Activated CD4-positive, alpha-beta memory T cell treated with anti-CD3 and anti-CD28 coated beads for 36 hours (primary cell): ENCODE measurements around the gene SLC4A2. TPM values are rescaled to one million over a fixed set of nuclear protein-coding genes. Genes with fewer than 3 reads are reported as not detected.

Experiments used
- CTCF ChIA-PET: fragments of 350-600 bp; sonication (Branson Sonifier 250); formaldehyde crosslinking; loops from one replicate; lab custom pipeline; 2021; ENCODE audit warnings: antibody characterized with exemption, inconsistent platforms; lab: Charles Lee
- POLR2A ChIA-PET: fragments of 350-600 bp; sonication (Branson Sonifier 250); formaldehyde crosslinking; loops from one replicate; lab custom pipeline; 2021; ENCODE audit warnings: antibody characterized with exemption; lab: Charles Lee
- DNase-seq: peaks from one replicate; pipeline ENCODE4 v3.0.0-alpha.2; 2020
- H3K27ac Mint-ChIP-seq: one replicate; pipeline ENCODE4 v1.8.0; 2021; ENCODE audit warnings: mixed read lengths
- H3K27me3 Mint-ChIP-seq: one replicate; pipeline ENCODE4 v1.8.0; 2021; ENCODE audit warnings: mixed read lengths
- H3K36me3 Mint-ChIP-seq: one replicate; pipeline ENCODE4 v1.8.0; 2021; ENCODE audit warnings: mixed read lengths
- H3K4me1 Mint-ChIP-seq: one replicate; pipeline ENCODE4 v1.8.0; 2021; ENCODE audit warnings: low read depth, mixed read lengths
- H3K4me3 Mint-ChIP-seq: one replicate; pipeline ENCODE4 v1.8.0; 2021; ENCODE audit warnings: mild to moderate bottlenecking, mixed read lengths
- H3K9me3 Mint-ChIP-seq: one replicate; pipeline ENCODE4 v1.8.0; 2021; ENCODE audit warnings: mixed read lengths
- intact Hi-C: fragments of 100-400 bp; cut with micrococcal nuclease; formaldehyde crosslinking; loops from one replicate; pipeline ENCODE4 v1.15.1; 2023
- total RNA-seq, 2 experiments: library from RNA; stranded (reverse); gene quantifications; one replicate each; pipeline ENCODE4 v1.2.3, GENCODE V29; 2021

SLC4A2 gene
- total RNA-seq, 2 experiments from 2014 or later: 46.7 to 50.5 TPM

DNA sequence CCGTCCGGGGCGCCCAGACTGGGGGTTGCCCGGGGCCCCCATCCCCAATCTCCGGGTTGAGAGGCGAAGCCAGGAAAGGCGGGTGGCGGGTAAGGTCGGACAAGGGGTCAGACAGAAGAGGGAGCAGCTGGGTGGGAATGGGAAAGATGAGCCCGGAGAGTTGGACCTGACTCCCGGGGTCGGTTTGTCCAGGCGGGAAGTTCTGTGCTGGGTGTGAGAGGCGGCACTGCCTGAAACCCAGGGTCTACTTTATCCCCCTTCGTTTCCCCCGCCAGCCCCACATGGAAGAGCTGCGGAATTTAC lies 675 bp downstream of the SLC4A2 start:
- ChIA-PET CTCF (interaction anchor here (0.8 to 1.9 kb wide), 8 partner anchors 9 to 64 kb away, joined by 3 to 13 read pairs (median 4); partner anchors contain the start of gene ABCB8), POLR2A (interaction anchor here (0.8 to 2.1 kb wide), 3 partner anchors 11 to 49 kb away, joined by 3 to 5 read pairs (median 4); no protein-coding TSS in a partner anchor)
- Mint-ChIP-seq H3K9me3 (no peaks in the 10 kb centered on the region), H3K27ac (peak overlapping the region; percentile 28), H3K4me1 (peaks cover 25% of the 10 kb centered on the region), H3K36me3 (no peaks in the 10 kb centered on the region), H3K4me3 (peak overlapping the region; percentile 89), H3K27me3 (no peaks in the 10 kb centered on the region)
- DNase-seq: no peak
- intact Hi-C loops: no loop called here

DNA sequence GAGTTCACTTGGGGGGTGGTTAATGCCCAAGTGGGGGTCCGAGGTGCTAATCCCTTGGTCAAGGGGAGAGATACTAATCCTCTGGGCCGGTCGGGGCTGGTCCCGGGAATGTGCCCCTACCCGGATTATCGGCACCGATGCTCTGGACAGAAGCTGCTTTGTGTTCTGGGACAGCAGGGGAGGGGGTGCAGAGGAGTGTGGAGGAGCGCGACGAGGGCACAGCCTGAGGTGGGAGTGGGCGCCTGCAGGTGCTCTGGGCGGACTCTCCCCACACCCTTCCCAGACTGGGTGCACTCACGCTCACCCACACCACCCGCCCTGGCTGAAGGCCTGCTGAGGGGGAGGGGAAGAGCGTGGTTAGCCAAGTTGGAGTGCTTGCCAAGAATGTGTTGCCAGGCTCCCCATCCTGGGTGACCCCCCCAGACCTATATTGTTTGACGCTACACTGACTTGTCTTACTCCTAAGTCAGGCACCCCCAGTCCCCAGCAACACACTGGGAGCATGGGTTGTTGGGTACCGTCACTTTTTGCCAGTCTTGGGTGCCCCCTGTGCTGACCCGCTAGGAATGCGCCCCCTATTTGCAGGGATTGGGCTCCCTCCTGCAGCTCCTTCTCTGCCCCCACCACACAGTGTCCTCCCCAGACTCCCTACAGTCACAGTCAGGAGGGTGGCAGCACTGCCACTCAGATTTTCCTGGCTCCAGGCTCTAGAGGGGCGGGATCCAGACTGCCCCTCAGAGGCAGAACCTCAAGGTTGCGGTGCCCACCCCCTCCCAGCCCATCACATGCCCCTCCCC lies 1.2 kb downstream of the SLC4A2 start:
- H3K4me1 Mint-ChIP-seq: peaks cover 25% of the 10 kb centered on the region
- H3K9me3 Mint-ChIP-seq: no peaks in the 10 kb centered on the region
- no peak overlapping the region for H3K27ac Mint-ChIP-seq
- CTCF ChIA-PET: interaction anchor here (0.8 to 1.9 kb wide), 8 partner anchors 10 to 64 kb away, joined by 3 to 13 read pairs (median 4); partner anchors contain the start of gene ABCB8
- DNase-seq: peak; percentile 38
- H3K27me3 Mint-ChIP-seq: no peaks in the 10 kb centered on the region
- H3K4me3 Mint-ChIP-seq: peak overlapping the region; percentile 89
- intact Hi-C loops: no loop called here
- POLR2A ChIA-PET: interaction anchor here (0.7 to 2.1 kb wide), 5 partner anchors 11 to 50 kb away, joined by 3 to 5 read pairs (median 3); partner anchors contain the start of gene TMUB1
- peaks cover 5% of the 10 kb centered on the region for H3K36me3 Mint-ChIP-seq

DNA sequence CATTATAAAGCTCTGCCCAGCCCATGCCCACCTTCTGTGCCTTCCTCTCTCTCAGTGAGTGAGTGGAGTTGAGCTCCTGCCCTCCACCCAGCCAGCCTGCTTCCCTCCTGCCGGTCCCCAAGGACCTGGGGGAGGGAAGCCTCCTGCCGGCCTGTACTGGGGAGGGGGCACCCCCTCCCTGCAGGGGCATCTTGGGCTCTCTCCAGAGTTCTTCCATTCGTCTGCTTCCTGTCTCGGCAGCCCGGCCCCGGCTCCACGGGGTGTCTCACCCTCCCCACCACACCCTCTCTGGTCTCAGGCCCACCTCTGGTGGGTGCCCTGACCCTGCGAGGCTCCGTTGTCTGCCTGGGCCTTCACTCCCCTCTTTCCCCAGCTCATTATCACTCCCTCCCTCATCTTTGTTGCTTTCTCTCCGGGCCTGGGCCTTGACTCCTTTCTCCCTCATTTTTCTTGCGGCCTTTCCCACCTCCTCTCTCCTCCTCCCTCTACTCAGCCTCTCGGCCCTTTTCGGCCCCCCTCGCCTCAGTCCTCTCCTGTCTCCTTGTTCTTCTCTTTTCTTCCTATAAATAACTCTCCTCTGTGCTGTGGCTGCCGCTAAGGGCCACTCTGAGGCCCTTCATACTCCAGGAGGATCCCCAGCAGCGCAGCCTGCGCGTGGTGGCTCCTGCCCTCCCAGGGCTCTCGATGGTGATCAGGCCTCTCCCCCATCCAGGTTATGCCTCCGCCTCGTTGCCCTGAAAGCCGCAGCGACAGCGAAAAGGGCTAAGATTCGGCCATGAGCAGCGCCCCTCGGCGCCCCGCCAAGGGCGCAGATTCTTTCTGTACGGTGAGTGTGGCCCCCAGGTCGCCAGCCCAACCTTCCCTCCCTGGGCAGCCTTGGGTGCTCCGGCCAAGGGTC lies 2.1 kb downstream of the SLC4A2 start:
- ChIA-PET POLR2A (interaction anchor here (0.7 to 1.5 kb wide), 3 partner anchors 10 to 22 kb away, joined by 3 to 4 read pairs (median 3); partner anchors contain the start of gene TMUB1), CTCF (interaction anchor here (1.7 kb wide), 3 partner anchors 33 to 63 kb away, joined by 7 to 13 read pairs (median 7); partner anchors contain the start of gene ABCB8)
- H3K27ac Mint-ChIP-seq: no peak overlapping the region

DNA sequence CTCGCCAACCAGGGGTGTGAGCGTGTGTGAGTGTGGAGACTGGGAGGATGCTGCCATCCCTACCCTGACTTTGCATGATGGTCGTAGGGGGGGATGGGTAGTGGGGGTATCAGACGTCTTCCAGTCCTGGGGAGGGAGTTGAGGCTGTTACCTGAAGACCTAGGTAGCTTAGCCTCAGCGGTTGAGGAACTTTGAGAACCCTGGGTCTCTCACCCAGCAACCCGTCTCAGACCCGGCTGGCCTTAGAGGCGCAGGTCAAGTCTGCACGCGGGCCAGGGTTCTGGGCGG lies 2.7 kb downstream of the SLC4A2 start:
- Mint-ChIP-seq H3K27me3 (no peaks in the 10 kb centered on the region), H3K27ac (no peak overlapping the region), H3K4me3 (no peak overlapping the region), H3K9me3 (no peaks in the 10 kb centered on the region), H3K36me3 (peaks cover 6% of the 10 kb centered on the region), H3K4me1 (peaks cover 19% of the 10 kb centered on the region)
- no peak for DNase-seq
- ChIA-PET POLR2A (no interaction called here), CTCF (interaction anchor here (1.3 kb wide), 1 partner anchor 34 kb away, joined by 3 read pairs; the partner anchor contains the start of gene ABCB8)
- intact Hi-C loops: no loop called here

More for the DNA sequence above, 2.1 kb downstream of the SLC4A2 start:
- intact Hi-C loops: no loop called here
- Mint-ChIP-seq H3K4me3 (peak overlapping the region; percentile 89), H3K9me3 (no peaks in the 10 kb centered on the region), H3K36me3 (peaks cover 6% of the 10 kb centered on the region), H3K27me3 (no peaks in the 10 kb centered on the region), H3K4me1 (peaks cover 25% of the 10 kb centered on the region)
- no peak for DNase-seq

DNA sequence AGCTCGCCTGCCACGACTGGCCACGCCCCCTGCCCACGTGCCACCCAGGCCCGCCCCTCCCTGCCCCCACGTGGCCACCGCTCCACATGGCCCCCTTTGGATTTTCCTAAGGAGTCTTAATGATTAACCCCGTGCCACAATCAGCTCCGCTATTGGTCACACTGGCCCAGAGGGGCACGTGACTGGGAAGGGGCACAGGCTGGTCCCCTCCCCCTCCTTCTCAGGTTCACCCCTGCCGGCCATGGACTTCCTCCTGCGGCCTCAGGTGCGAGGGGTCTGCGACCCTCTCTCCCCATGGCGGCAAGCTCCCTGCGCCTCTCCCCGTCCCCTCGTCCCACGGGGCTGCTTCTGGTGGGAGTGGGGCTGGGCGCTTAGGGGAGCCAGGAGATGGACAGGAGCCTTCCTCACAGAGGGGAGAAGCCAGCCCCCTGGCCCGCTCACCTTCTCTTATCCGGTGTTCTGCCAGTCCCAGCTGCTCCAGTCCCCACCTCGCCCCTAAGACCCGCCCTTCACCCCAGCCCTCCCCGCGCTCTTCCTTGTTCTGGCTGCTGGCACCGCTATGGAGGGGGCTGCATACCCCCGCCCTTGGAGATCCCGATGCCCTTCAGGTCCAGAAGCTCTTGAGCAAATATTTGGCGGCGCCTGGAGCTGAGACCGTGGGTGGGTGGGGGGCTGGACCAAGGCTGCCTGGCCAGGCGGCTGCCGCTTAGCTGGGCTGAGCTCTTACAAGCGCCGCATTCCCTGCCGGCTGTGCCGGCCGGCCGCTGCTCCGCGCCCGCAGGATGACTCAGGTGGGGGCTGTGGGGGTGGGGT lies 3.2 kb downstream of the SLC4A2 start:
- ChIA-PET CTCF (interaction anchor here (0.8 to 1.3 kb wide), 2 partner anchors 34 to 78 kb away, joined by 3 read pairs; partner anchors contain the start of gene ABCB8), POLR2A (interaction anchor here (0.6 kb wide), 1 partner anchor 316 kb away, joined by 5 read pairs; no protein-coding TSS in a partner anchor)
- intact Hi-C loops: no loop called here
- Mint-ChIP-seq H3K9me3 (no peaks in the 10 kb centered on the region), H3K36me3 (peaks cover 9% of the 10 kb centered on the region), H3K27me3 (no peaks in the 10 kb centered on the region), H3K4me1 (peaks cover 15% of the 10 kb centered on the region), H3K4me3 (no peak overlapping the region), H3K27ac (no peak overlapping the region)
- DNase-seq: no peak

DNA sequence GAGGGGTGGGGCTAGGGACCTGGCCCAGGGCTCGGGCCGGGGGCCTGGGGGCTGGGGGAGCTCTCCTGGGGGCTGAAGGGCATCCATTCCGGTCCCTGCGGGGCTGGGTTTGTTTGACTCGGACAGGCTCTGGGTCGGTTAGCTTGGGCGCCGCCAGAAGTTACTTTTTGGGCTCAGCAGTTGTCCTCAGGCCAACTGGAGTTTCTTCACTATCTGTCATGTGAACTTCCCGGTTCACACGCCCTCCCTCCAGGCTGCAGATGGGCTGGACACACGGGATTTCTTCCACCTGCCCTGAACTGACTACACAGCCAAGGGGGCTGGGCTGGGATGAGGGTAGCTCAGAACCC lies 3.8 kb downstream of the SLC4A2 start:
- Mint-ChIP-seq H3K9me3 (no peaks in the 10 kb centered on the region), H3K4me1 (peaks cover 15% of the 10 kb centered on the region), H3K36me3 (peaks cover 11% of the 10 kb centered on the region), H3K4me3 (no peak overlapping the region), H3K27ac (no peak overlapping the region), H3K27me3 (no peaks in the 10 kb centered on the region)
- ChIA-PET CTCF (interaction anchor here (0.8 to 1.3 kb wide), 2 partner anchors 35 to 79 kb away, joined by 3 read pairs; partner anchors contain the start of gene ABCB8), POLR2A (interaction anchor here (0.6 kb wide), 1 partner anchor 315 kb away, joined by 5 read pairs; no protein-coding TSS in a partner anchor)
- intact Hi-C loops: no loop called here
- DNase-seq: no peak

DNA sequence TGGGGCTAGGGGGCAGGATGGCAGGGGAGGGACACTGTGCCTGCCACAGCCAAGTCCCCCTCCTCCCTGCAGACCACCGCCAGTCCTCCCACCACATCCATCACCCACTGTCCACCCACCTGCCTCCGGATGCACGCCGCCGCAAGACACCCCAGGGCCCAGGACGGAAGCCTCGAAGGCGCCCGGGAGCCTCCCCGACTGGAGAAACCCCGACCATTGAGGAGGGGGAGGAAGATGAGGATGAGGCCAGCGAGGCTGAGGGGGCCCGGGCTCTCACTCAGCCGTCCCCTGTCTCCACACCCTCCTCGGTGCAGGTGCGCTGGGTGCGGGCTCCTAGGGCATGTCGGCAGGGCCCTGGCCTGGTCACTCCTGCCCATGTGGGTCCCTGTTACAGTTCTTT lies 5.1 kb downstream of the SLC4A2 start:
- no peak overlapping the region for H3K27ac Mint-ChIP-seq

DNA sequence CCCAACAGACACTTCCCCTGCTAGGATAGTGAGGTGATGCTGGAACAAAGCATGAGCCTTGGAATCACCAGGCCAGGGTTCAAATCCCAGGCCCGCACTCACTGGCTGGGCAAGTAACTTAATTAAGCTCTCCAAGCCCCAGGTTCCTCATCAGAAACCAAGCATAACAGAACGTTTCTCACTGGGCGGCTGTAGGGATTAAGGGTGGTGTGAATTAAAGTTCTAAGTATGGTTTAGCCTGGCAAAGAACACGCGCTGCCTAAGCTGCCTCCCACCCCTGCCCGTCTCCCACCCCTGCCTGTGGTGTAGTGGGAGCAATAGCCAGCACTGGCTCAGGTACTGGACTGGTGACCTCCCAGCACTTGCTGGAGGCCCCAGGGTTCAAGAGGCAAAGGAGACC lies 5.6 kb downstream of the SLC4A2 start:
- H3K4me3 Mint-ChIP-seq: no peak overlapping the region
- ChIA-PET CTCF (no interaction called here), POLR2A (no interaction called here)
- no peak for DNase-seq
- no peaks in the 10 kb centered on the region for H3K9me3 Mint-ChIP-seq
- H3K27me3 Mint-ChIP-seq: no peaks in the 10 kb centered on the region
- H3K36me3 Mint-ChIP-seq: peaks cover 17% of the 10 kb centered on the region
- intact Hi-C loops: no loop called here
- H3K4me1 Mint-ChIP-seq: peaks cover 9% of the 10 kb centered on the region
- H3K27ac Mint-ChIP-seq: no peak overlapping the region

More for the DNA sequence above, 5.1 kb downstream of the SLC4A2 start:
- Mint-ChIP-seq H3K4me3 (no peak overlapping the region), H3K27me3 (no peaks in the 10 kb centered on the region), H3K9me3 (no peaks in the 10 kb centered on the region), H3K4me1 (peaks cover 9% of the 10 kb centered on the region), H3K36me3 (peaks cover 16% of the 10 kb centered on the region)
- no peak for DNase-seq
- intact Hi-C loops: no loop called here
- CTCF ChIA-PET: no interaction called here
- POLR2A ChIA-PET: no interaction called here

DNA sequence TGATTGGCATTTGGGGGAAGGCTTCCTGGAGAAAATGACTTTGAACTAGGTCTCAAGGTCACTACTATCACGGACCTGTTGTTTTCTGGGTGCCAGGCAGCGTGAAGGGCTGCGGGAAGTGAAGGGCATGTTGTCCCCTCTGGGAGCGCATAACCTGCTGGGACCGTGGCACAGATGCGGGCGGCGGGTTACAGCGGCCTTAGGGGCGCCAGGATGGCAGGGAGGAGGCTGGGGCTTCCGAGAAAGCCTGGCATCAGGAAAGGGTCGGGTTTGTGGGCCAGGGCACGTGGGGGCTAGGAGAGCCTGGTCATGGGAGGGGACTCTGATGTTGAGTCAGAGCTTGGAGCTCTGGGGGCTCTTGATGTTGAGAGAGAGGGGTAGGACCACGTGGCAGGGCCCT lies 6.1 kb downstream of the SLC4A2 start:
- no peak overlapping the region for H3K4me3 Mint-ChIP-seq

DNA sequence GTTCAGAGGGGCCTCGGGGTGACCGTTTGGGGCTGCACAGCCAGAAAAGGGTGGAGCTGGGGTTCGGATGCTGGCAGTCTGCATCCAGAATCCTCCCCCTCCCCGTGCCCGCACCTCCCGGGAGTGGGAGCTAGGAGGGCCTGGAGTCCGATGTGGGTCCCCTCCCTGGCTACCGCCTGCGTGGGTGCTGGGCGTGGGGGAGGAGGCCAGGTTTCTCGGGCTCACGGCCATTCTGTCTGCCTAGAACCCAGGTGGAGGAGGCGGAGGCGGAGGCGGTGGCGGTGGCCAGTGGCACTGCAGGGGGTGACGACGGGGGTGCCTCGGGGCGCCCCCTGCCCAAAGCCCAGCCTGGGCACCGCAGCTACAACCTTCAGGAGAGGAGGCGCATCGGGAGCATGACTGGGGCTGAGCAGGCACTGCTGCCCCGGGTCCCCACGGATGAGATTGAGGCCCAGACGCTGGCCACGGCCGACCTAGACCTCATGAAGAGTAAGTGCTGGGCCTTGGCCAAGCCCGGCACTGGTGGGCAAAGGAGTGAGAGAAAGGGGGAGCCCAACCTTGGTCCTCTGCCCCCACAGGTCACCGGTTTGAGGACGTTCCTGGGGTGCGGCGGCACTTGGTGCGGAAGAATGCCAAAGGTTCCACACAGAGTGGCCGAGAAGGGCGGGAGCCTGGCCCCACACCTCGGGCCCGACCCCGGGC lies 7.0 kb downstream of the SLC4A2 start:
- H3K9me3 Mint-ChIP-seq: no peaks in the 10 kb centered on the region
- H3K4me1 Mint-ChIP-seq: peaks cover 3% of the 10 kb centered on the region
- ChIA-PET POLR2A (interaction anchor here (1.7 to 1.8 kb wide), 2 partner anchors 12 to 14 kb away, joined by 4 to 5 read pairs; partner anchors contain the start of gene FASTK), CTCF (no interaction called here)
- H3K36me3 Mint-ChIP-seq: peaks cover 21% of the 10 kb centered on the region
- no peak for DNase-seq
- H3K27me3 Mint-ChIP-seq: no peaks in the 10 kb centered on the region
- intact Hi-C loops: no loop called here
- H3K4me3 Mint-ChIP-seq: no peak overlapping the region
- H3K27ac Mint-ChIP-seq: no peak overlapping the region

More for the DNA sequence above, 6.1 kb downstream of the SLC4A2 start:
- POLR2A ChIA-PET: no interaction called here
- intact Hi-C loops: no loop called here
- Mint-ChIP-seq H3K36me3 (peaks cover 17% of the 10 kb centered on the region), H3K9me3 (no peaks in the 10 kb centered on the region), H3K27me3 (no peaks in the 10 kb centered on the region), H3K27ac (no peak overlapping the region), H3K4me1 (peaks cover 9% of the 10 kb centered on the region)
- DNase-seq: no peak
- CTCF ChIA-PET: no interaction called here
